Esophagus squamous epithelium (tissue), 5 donors: Measurements from ENCODE around the gene CLIP4. TPM values are rescaled to one million over a fixed set of nuclear protein-coding genes. Genes with fewer than 3 reads are reported as not detected.

Experiments used
- DNase-seq: peaks from one replicate; lab custom pipeline; 2025; lab: John Stamatoyannopoulos, UW
- H3K27ac ChIP-seq, 4 donors: fragments of 200-600 bp; sonication (generic); one replicate each; pipeline ENCODE4 v1.5.1; 2016 to 2019; ENCODE audit warnings: mild to moderate bottlenecking in 1 of 4
- H3K27me3 ChIP-seq, 4 donors: fragments of 200-600 bp; sonication (generic); 1 replicate in 3 of 4; 2 replicates in 1 of 4; pipeline versions ENCODE4 v1.5.1 to v1.6.0; 2017 to 2021; ENCODE audit warnings: antibody characterized with exemption in 1 of 4
- H3K36me3 ChIP-seq, 3 donors: fragments of 200-600 bp; sonication (generic); one replicate each; pipeline ENCODE4 v1.5.1; 2016 to 2019
- H3K4me1 ChIP-seq, 3 donors: fragments of 200-600 bp; sonication (generic); one replicate each; pipeline ENCODE4 v1.5.1; 2017 to 2019
- H3K4me3 ChIP-seq, 4 donors: fragments of 200-600 bp; sonication (generic); 1 replicate in 3 of 4; 2 replicates in 1 of 4; pipeline ENCODE4 v1.5.1; 2016 to 2019; ENCODE audit warnings: mild to moderate bottlenecking in 2 of 4, moderate library complexity in 1 of 4
- H3K9me3 ChIP-seq, 3 donors: fragments of 200-600 bp; sonication (generic); one replicate each; pipeline ENCODE4 v1.5.1; 2016 to 2019
- CTCF ChIP-seq, 6 experiments: fragments of 450-650 bp in 4 of 6; fragments of 200-600 bp in 2 of 6; sonication (generic) in 2 of 6; IDR thresholded peaks; one replicate each; pipeline ENCODE4 v1.5.1; 2016 to 2019; ENCODE audit warnings: antibody characterized with exemption in 6 of 6, mild to moderate bottlenecking in 4 of 6, moderate library complexity in 4 of 6
- POLR2A ChIP-seq, 4 donors: fragments of 450-650 bp; IDR thresholded peaks; one replicate each; pipeline ENCODE4 v1.6.1; 2017; ENCODE audit warnings: antibody characterized with exemption in 4 of 4, mild to moderate bottlenecking in 4 of 4, moderate library complexity in 3 of 4
- whole genome bisulfite sequencing, 2 donors: methylation state at CpG; one replicate each; pipeline ENCODE4 v1.1.5; 2018; 5-methylcytosine and 5-hydroxymethylcytosine counted together
- intact Hi-C: fragments of 100-400 bp; cut with DNase I; formaldehyde crosslinking; loops from one replicate; pipeline ENCODE4 v1.15.0; 2022
- total RNA-seq, 4 donors: library from RNA; depleted of rRNA; stranded (reverse); fragments of >200 nt; gene quantifications; one replicate each; pipeline ENCODE4 v1.1.0, GENCODE V29; 2016
- donor health status: DM: yes; HTN: yes; CAD: no.

The CLIP4 gene
- total RNA-seq, 4 donors from 2014 or later, result 39.7 to 85.3 (median 46.5) TPM

- peak overlapping the region; percentile 96 to 99 (median 98) for H3K27ac ChIP-seq
- 2 to 6% methylated on average over 23 to 24 of the region's 53 CpGs for WGBS, 2 donors
- TF ChIP-seq CTCF (IDR thresholded peaks at IDR 0.05) (no peak), POLR2A (IDR thresholded peaks at IDR 0.05) (peak in 1 of 4 donors; percentile 53)
- no peak for DNase-seq
- peak overlapping the region; percentile 57 to 88 (median 70) for H3K4me3 ChIP-seq
- H3K36me3 ChIP-seq, result peaks cover 0 to under 1% (median 0%) of the 10 kb centered on the region in 3 donors
- intact Hi-C loops, result no loop called here
- H3K9me3 ChIP-seq, result no peaks in the 10 kb centered on the region
- H3K4me1 ChIP-seq, result peaks cover 34 to 74% (median 36%) of the 10 kb centered on the region in 3 donors
- H3K27me3 ChIP-seq, result peaks cover 0 to 3% (median 0%) of the 10 kb centered on the region in 4 donors
Observed at GRCh38 chr2:29115797-29116781, 874 bp downstream of the CLIP4 start.

- Histone ChIP-seq H3K36me3 (peaks cover 0 to 17% (median 0%) of the 10 kb centered on the region in 3 donors), H3K4me3 (peak overlapping the region in 1 of 4 donors; percentile 72), H3K9me3 (no peaks in the 10 kb centered on the region), H3K27ac (peak overlapping the region; percentile 81 to 99 (median 96)), H3K27me3 (peaks cover 0 to 3% (median 0%) of the 10 kb centered on the region in 4 donors), H3K4me1 (peaks cover 34 to 76% (median 37%) of the 10 kb centered on the region in 3 donors)
- intact Hi-C loops, result no loop called here
- WGBS, 2 donors, result 44 to 54% methylated on average over 2 of the region's 2 CpGs
- DNase-seq, result no peak
- TF ChIP-seq POLR2A (IDR thresholded peaks at IDR 0.05), result no peak
- no peak for TF ChIP-seq CTCF (IDR thresholded peaks at IDR 0.05)
Observed at GRCh38 chr2:29117636-29118303, 2.6 kb downstream of the CLIP4 start.

GRCh38 chr2:29119211-29119610 lies 4.0 kb downstream of the CLIP4 start:
- peaks cover 0 to 3% (median 0%) of the 10 kb centered on the region in 4 donors for H3K27me3 ChIP-seq
- DNase-seq, result no peak
- H3K4me1 ChIP-seq, result peaks cover 26 to 75% (median 45%) of the 10 kb centered on the region in 3 donors
- 17 to 34% methylated on average over 4 of the region's 4 CpGs for WGBS, 2 donors
- peaks cover 0 to 30% (median 0%) of the 10 kb centered on the region in 3 donors for H3K36me3 ChIP-seq
- intact Hi-C loops, result no loop called here
- H3K27ac ChIP-seq, result peak overlapping the region; percentile 17 to 99 (median 96)
- peaks cover 0 to 3% (median 0%) of the 10 kb centered on the region in 3 donors for H3K9me3 ChIP-seq
- TF ChIP-seq POLR2A (IDR thresholded peaks at IDR 0.05), result no peak
- TF ChIP-seq CTCF (IDR thresholded peaks at IDR 0.05), result no peak
- no peak overlapping the region for H3K4me3 ChIP-seq

- H3K36me3 ChIP-seq, result peaks cover 0 to 47% (median 0%) of the 10 kb centered on the region in 3 donors
- intact Hi-C loops, result no loop called here
- WGBS, 2 donors, result 65 to 78% methylated on average over 2 of the region's 2 CpGs
- peaks cover 18 to 65% (median 37%) of the 10 kb centered on the region in 3 donors for H3K4me1 ChIP-seq
- peaks cover 0 to under 1% (median 0%) of the 10 kb centered on the region in 4 donors for H3K27me3 ChIP-seq
- TF ChIP-seq CTCF (IDR thresholded peaks at IDR 0.05) (no peak), POLR2A (IDR thresholded peaks at IDR 0.05) (no peak)
- H3K27ac ChIP-seq, result peak overlapping the region in 1 of 4 donors; percentile 96
- H3K9me3 ChIP-seq, result peaks cover 0 to 5% (median 0%) of the 10 kb centered on the region in 3 donors
- H3K4me3 ChIP-seq, result no peak overlapping the region
- DNase-seq, result no peak
Observed at GRCh38 chr2:29120846-29121245, 5.6 kb downstream of the CLIP4 start.
